OCI-LY1 (cell line): Measurements from ENCODE around the gene SPECC1L.

Source experiments
- H2AFZ ChIP-seq: fragments of 200-600 bp; sonication (generic), shearing (Covaris generic); 2 replicates; pipeline ENCODE4 v1.6.0; 2014; ENCODE audit warnings: antibody characterized with exemption, mild to moderate bottlenecking, low read length
- H3F3A ChIP-seq: fragments of 200-600 bp; sonication (generic), shearing (Covaris generic); 2 replicates; pipeline ENCODE4 v1.6.0; 2014; ENCODE audit warnings: mild to moderate bottlenecking, antibody characterized with exemption, low read length, moderate library complexity; ENCODE audit not compliant: insufficient read depth
- H3K27ac ChIP-seq: fragments of 200-600 bp; sonication (generic); 2 replicates; pipeline ENCODE4 v1.5.1; 2014; ENCODE audit warnings: low read length, mixed run types, mild to moderate bottlenecking, low read depth; ENCODE audit not compliant: poor library complexity, severe bottlenecking
- H3K27me3 ChIP-seq: fragments of 200-600 bp; sonication (generic); 2 replicates; pipeline ENCODE4 v1.6.0; 2014; ENCODE audit warnings: antibody characterized with exemption, mild to moderate bottlenecking, low read length, moderate library complexity; ENCODE audit not compliant: insufficient read depth
- H3K36me3 ChIP-seq: fragments of 200-600 bp; sonication (generic); 2 replicates; pipeline ENCODE4 v1.6.1; 2014; ENCODE audit warnings: mild to moderate bottlenecking, antibody characterized with exemption, low read length, moderate library complexity, mixed read lengths; ENCODE audit not compliant: insufficient read depth
- H3K4me1 ChIP-seq: fragments of 200-600 bp; sonication (generic); 2 replicates; pipeline ENCODE4 v1.5.1; 2014; ENCODE audit warnings: mild to moderate bottlenecking, low read length, moderate library complexity; ENCODE audit not compliant: insufficient read depth, severe bottlenecking
- H3K4me2 ChIP-seq: fragments of 200-600 bp; sonication (generic), shearing (Covaris generic); 2 replicates; pipeline ENCODE4 v1.6.1; 2014; ENCODE audit warnings: low read length
- H3K4me3 ChIP-seq: fragments of 200-600 bp; sonication (generic); 2 replicates; pipeline ENCODE4 v1.5.1; 2014; ENCODE audit warnings: low read length, low read depth, mild to moderate bottlenecking, mixed read lengths; ENCODE audit not compliant: poor library complexity, severe bottlenecking
- H3K79me2 ChIP-seq: fragments of 200-600 bp; shearing (Covaris generic); 2 replicates; pipeline ENCODE4 v1.6.1; 2016; ENCODE audit warnings: mixed run types, low read length, mixed read lengths; ENCODE audit not compliant: insufficient read depth
- H3K9ac ChIP-seq: fragments of 200-600 bp; sonication (generic), shearing (Covaris generic); 2 replicates; pipeline ENCODE4 v1.6.1; 2014; ENCODE audit warnings: mild to moderate bottlenecking, low read length, mixed read lengths
- H3K9me2 ChIP-seq: fragments of 200-600 bp; sonication (generic), shearing (Covaris generic); 2 replicates; pipeline ENCODE4 v1.6.1; 2014; ENCODE audit warnings: low read depth, mild to moderate bottlenecking, low read length, mixed read lengths
- H3K9me3 ChIP-seq: fragments of 200-600 bp; shearing (Covaris generic); 2 replicates; pipeline ENCODE4 v1.6.1; 2014; ENCODE audit warnings: low read length, mixed read lengths
- H4K20me1 ChIP-seq: fragments of 200-600 bp; sonication (generic), shearing (Covaris generic); 2 replicates; pipeline ENCODE4 v1.6.0; 2016; ENCODE audit warnings: mild to moderate bottlenecking, low read length; ENCODE audit not compliant: insufficient read depth
- EZH2 ChIP-seq: fragments of 200-600 bp; sonication (generic), shearing (Covaris generic); IDR thresholded peaks from 2 replicates; pipeline ENCODE4 v1.8.0; 2017; ENCODE audit warnings: borderline replicate concordance, mixed run types, mild to moderate bottlenecking, antibody characterized with exemption, low read length, moderate library complexity, mixed read lengths
- TF ChIP-seq, protein P1 (sequence below): fragments of 200-600 bp; sonication (generic), shearing (Covaris generic); IDR thresholded peaks from 2 replicates; pipeline ENCODE4 v1.5.1; 2017; ENCODE audit warnings: mild to moderate bottlenecking, antibody characterized with exemption, low read length, moderate library complexity, mixed read lengths

Gene SPECC1L

DNA sequence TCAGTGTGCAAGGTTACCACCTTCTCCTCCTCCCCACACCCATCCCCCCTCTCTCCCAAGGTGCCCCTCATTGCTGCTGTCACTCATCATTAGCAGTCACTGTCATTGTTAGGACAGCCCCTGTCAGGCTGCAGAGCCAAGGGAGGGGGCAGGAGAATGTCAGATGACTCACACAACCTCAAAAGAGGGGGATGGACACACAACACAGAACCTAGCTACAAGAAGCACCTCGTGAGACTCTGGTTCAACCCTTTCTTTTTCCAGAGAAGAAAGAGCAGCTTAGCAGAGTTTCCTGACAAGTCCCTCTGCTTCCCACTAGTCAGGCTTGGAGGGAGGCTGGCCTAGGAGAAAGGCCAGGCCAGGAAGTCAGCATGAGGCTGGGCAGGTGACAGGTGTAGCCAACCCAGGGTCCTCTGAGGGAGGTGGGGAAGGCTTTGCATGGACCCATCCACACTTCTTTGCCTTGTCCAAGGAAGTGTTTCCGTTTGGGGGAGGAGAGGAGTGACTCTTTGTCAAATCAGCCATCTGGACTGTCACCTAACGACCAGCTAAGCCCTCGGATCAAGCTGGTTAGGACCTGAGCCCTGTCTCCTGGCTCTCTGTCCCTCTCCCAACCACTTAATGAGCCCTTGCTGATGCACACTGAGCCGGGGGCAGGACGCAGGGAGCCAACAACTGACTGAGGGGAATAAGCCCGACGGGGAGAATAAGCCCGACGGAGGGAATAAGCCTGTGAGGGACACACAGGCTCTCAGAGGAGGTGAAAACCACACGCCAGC lies 175.0 kb downstream of the SPECC1L start:
- Histone ChIP-seq H3K4me2 (no peak overlapping the region), H3K9me2 (no peaks in the 10 kb centered on the region), H2AFZ (no peak overlapping the region)

GRCh38 chr22:24446260-24446611 lies 175.6 kb downstream of the SPECC1L start:
- Histone ChIP-seq H3K27me3 (no peaks in the 10 kb centered on the region), H2AFZ (no peak overlapping the region), H3K4me2 (no peak overlapping the region), H3K4me1 (no peaks in the 10 kb centered on the region), H3K79me2 (no peaks in the 10 kb centered on the region), H3K9me2 (no peaks in the 10 kb centered on the region), H3K27ac (no peak overlapping the region), H3K9ac (no peak overlapping the region), H3K4me3 (no peak overlapping the region), H3K36me3 (peaks cover 26% of the 10 kb centered on the region; the same call in 1 of the 2 replicates), H4K20me1 (no peaks in the 10 kb centered on the region), H3K9me3 (no peaks in the 10 kb centered on the region), H3F3A (no peaks in the 10 kb centered on the region)
- TF ChIP-seq, protein P1, sequence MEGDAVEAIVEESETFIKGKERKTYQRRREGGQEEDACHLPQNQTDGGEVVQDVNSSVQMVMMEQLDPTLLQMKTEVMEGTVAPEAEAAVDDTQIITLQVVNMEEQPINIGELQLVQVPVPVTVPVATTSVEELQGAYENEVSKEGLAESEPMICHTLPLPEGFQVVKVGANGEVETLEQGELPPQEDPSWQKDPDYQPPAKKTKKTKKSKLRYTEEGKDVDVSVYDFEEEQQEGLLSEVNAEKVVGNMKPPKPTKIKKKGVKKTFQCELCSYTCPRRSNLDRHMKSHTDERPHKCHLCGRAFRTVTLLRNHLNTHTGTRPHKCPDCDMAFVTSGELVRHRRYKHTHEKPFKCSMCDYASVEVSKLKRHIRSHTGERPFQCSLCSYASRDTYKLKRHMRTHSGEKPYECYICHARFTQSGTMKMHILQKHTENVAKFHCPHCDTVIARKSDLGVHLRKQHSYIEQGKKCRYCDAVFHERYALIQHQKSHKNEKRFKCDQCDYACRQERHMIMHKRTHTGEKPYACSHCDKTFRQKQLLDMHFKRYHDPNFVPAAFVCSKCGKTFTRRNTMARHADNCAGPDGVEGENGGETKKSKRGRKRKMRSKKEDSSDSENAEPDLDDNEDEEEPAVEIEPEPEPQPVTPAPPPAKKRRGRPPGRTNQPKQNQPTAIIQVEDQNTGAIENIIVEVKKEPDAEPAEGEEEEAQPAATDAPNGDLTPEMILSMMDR: no peak
- no peak for TF ChIP-seq EZH2

More for the DNA sequence above, 175.0 kb downstream of the SPECC1L start:
- Histone ChIP-seq H3F3A (no peaks in the 10 kb centered on the region), H4K20me1 (no peaks in the 10 kb centered on the region), H3K36me3 (peaks cover 32% of the 10 kb centered on the region; the same call in 1 of the 2 replicates), H3K27ac (no peak overlapping the region), H3K4me1 (no peaks in the 10 kb centered on the region), H3K9me3 (no peaks in the 10 kb centered on the region), H3K79me2 (no peaks in the 10 kb centered on the region), H3K4me3 (no peak overlapping the region), H3K27me3 (no peaks in the 10 kb centered on the region), H3K9ac (no peak overlapping the region)
- no peak for TF ChIP-seq EZH2
- TF ChIP-seq, protein P1: no peak

DNA sequence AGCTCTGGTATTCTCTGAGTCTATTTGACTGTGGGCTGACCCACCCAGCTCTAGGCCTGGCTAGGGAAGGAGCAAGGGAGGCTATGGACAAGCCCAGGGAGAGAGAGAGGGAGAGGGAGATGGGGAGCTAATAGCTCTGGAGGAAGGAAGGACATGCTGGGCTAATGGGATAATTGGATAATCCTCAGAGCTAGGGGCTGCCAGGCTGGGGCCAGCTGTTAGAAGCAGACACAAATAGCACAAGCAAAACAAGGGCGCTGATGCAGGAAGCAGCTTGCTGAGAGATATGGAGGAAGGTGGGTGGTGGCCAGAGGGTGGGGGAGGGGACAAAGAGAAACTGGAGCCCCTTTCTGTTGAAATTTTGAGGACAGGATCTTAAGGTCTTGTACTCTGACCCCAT lies 180.0 kb downstream of the SPECC1L start:
- H3K4me1 ChIP-seq: peaks cover 8% of the 10 kb centered on the region
- H3K9me3 ChIP-seq: no peaks in the 10 kb centered on the region
- TF ChIP-seq, protein P1: no peak
- TF ChIP-seq EZH2: no peak
- H3K27ac ChIP-seq: no peak overlapping the region
- no peaks in the 10 kb centered on the region for H3K27me3 ChIP-seq
- no peak overlapping the region for H3K9ac ChIP-seq
- H2AFZ ChIP-seq: no peak overlapping the region
- no peaks in the 10 kb centered on the region for H3K9me2 ChIP-seq
- H3K4me3 ChIP-seq: no peak overlapping the region
- H3K79me2 ChIP-seq: no peaks in the 10 kb centered on the region
- H3F3A ChIP-seq: no peaks in the 10 kb centered on the region
- H4K20me1 ChIP-seq: no peaks in the 10 kb centered on the region
- no peak overlapping the region for H3K4me2 ChIP-seq
- H3K36me3 ChIP-seq: no peaks in the 10 kb centered on the region
